Muscle layer of colon (tissue), 2 donors: Measurements from ENCODE around the gene ACO2.
"Not testable (repeated sequence)": the region's sequence is repeated elsewhere in the genome, so short reads cannot be mapped to it uniquely, and the experiment has no call there.

Source experiments
- H3K27ac ChIP-seq: one replicate; pipeline ENCODE4 v1.7.0; 2013; ENCODE audit warnings: low read depth, mild to moderate bottlenecking, low read length, moderate library complexity
- H3K27me3 ChIP-seq, 2 donors: one replicate each; pipeline ENCODE4 v1.7.0; 2013; ENCODE audit warnings: low read length in 2 of 2, mild to moderate bottlenecking in 2 of 2; ENCODE audit not compliant: insufficient read depth in 2 of 2, control insufficient read depth in 1 of 2
- H3K36me3 ChIP-seq: one replicate; pipeline ENCODE4 v1.7.0; 2013; ENCODE audit warnings: mild to moderate bottlenecking, low read length; ENCODE audit not compliant: insufficient read depth
- H3K4me1 ChIP-seq: one replicate; pipeline ENCODE4 v1.7.0; 2013; ENCODE audit warnings: mild to moderate bottlenecking, low read length; ENCODE audit not compliant: insufficient read depth
- H3K4me3 ChIP-seq, 2 donors: one replicate each; pipeline ENCODE4 v1.7.0; 2013; ENCODE audit warnings: low read length in 2 of 2, low read depth in 1 of 2, mild to moderate bottlenecking in 1 of 2, moderate library complexity in 1 of 2
- H3K9ac ChIP-seq: one replicate; pipeline ENCODE4 v1.7.0; 2013; ENCODE audit warnings: low read length
- H3K9me3 ChIP-seq: one replicate; pipeline ENCODE4 v1.7.0; 2013; ENCODE audit warnings: mild to moderate bottlenecking, low read length
- donor health status: abdominal sarcoma.
- donor health status: Adenocarcinoma of cecum.

ACO2 gene

GRCh38 chr22:41468381-41469217 is at the start of gene ACO2, which contains the start of gene PHF5A:
Gene ACO2, plus strand, starts transcription at chr22:41469117. Its CDS starts 30 bp downstream, at chr22:41469147.
Gene PHF5A, minus strand, starts transcription at chr22:41468692. Its CDS starts 39 bp downstream, at chr22:41468653.
- H3K9me3 ChIP-seq, result no peaks in the 10 kb centered on the region
- H3K4me3 ChIP-seq, result peak within 1 kb of the TSS; percentile 33 to 91
- H3K9ac ChIP-seq, result peak within 1 kb of the TSS; percentile 92
- peaks cover 47% of the 10 kb centered on the region for H3K36me3 ChIP-seq
- H3K27ac ChIP-seq, result peak within 1 kb of the TSS; percentile 96
- no peaks in the 10 kb centered on the region for H3K27me3 ChIP-seq
- peaks cover 27% of the 10 kb centered on the region for H3K4me1 ChIP-seq

- no peaks in the 10 kb centered on the region for H3K4me1 ChIP-seq
- H3K36me3 ChIP-seq, result peaks cover 21% of the 10 kb centered on the region
- no peaks in the 10 kb centered on the region for H3K9me3 ChIP-seq
- H3K4me3 ChIP-seq, result no peak overlapping the region
- H3K27ac ChIP-seq, result no peak overlapping the region
- no peaks in the 10 kb centered on the region for H3K27me3 ChIP-seq
- H3K9ac ChIP-seq, result no peak overlapping the region
These were observed 43.1 kb upstream of the ACO2 start for GRCh38 chr22:41425660-41426365.

GRCh38 chr22:41429232-41429950 is 39.5 kb upstream of the ACO2 start:
- Histone ChIP-seq H3K36me3 (peaks cover 42% of the 10 kb centered on the region), H3K27ac (no peak overlapping the region), H3K9ac (no peak overlapping the region)

GRCh38 chr22:41429951-41430332 is 39.0 kb upstream of the ACO2 start:
- Histone ChIP-seq H3K36me3 (peaks cover 42% of the 10 kb centered on the region), H3K9ac (no peak overlapping the region), H3K27ac (no peak overlapping the region), H3K27me3 (no peaks in the 10 kb centered on the region), H3K9me3 (no peaks in the 10 kb centered on the region), H3K4me1 (peaks cover 4% of the 10 kb centered on the region), H3K4me3 (no peak overlapping the region)

More at GRCh38 chr22:41429232-41429950, 39.5 kb upstream of the ACO2 start:
- no peaks in the 10 kb centered on the region for H3K27me3 ChIP-seq
- no peaks in the 10 kb centered on the region for H3K4me1 ChIP-seq
- no peaks in the 10 kb centered on the region for H3K9me3 ChIP-seq
- no peak overlapping the region for H3K4me3 ChIP-seq

- Histone ChIP-seq H3K4me3 (no peak overlapping the region), H3K27ac (no peak overlapping the region), H3K9ac (no peak overlapping the region), H3K4me1 (peaks cover 17% of the 10 kb centered on the region), H3K9me3 (no peaks in the 10 kb centered on the region), H3K27me3 (no peaks in the 10 kb centered on the region), H3K36me3 (peaks cover 55% of the 10 kb centered on the region)
These were observed 37.3 kb upstream of the ACO2 start for GRCh38 chr22:41431656-41432055.

- not testable (repeated sequence) for H3K9me3 ChIP-seq, H3K4me3 ChIP-seq, H3K27me3 ChIP-seq, H3K9ac ChIP-seq, H3K27ac ChIP-seq
- peaks cover 17% of the 10 kb centered on the region for H3K4me1 ChIP-seq
- H3K36me3 ChIP-seq, result peaks cover 55% of the 10 kb centered on the region
These were observed 35.4 kb upstream of the ACO2 start for GRCh38 chr22:41433480-41433879.

GRCh38 chr22:41434361-41435003 is 34.4 kb upstream of the ACO2 start:
- Histone ChIP-seq H3K36me3 (peaks cover 55% of the 10 kb centered on the region), H3K4me1 (peaks cover 25% of the 10 kb centered on the region)
- not testable (repeated sequence) for H3K27ac ChIP-seq, H3K27me3 ChIP-seq, H3K9ac ChIP-seq, H3K4me3 ChIP-seq, H3K9me3 ChIP-seq

GRCh38 chr22:41435560-41435959 is 33.4 kb upstream of the ACO2 start:
- Histone ChIP-seq H3K27me3 (no peaks in the 10 kb centered on the region), H3K4me3 (no peak overlapping the region), H3K4me1 (peaks cover 25% of the 10 kb centered on the region), H3K27ac (no peak overlapping the region), H3K9ac (no peak overlapping the region), H3K9me3 (no peaks in the 10 kb centered on the region), H3K36me3 (peaks cover 55% of the 10 kb centered on the region)

- H3K4me1 ChIP-seq, result peaks cover 28% of the 10 kb centered on the region
- no peak overlapping the region for H3K9ac ChIP-seq
These were observed 32.4 kb upstream of the ACO2 start for GRCh38 chr22:41436322-41437113.

GRCh38 chr22:41437198-41437597 is 31.7 kb upstream of the ACO2 start:
- peaks cover 50% of the 10 kb centered on the region for H3K36me3 ChIP-seq
- H3K27me3 ChIP-seq, result no peaks in the 10 kb centered on the region
- H3K27ac ChIP-seq, result no peak overlapping the region
- H3K9me3 ChIP-seq, result no peaks in the 10 kb centered on the region
- no peak overlapping the region for H3K4me3 ChIP-seq
- no peak overlapping the region for H3K9ac ChIP-seq
- peaks cover 32% of the 10 kb centered on the region for H3K4me1 ChIP-seq

More at GRCh38 chr22:41436322-41437113, 32.4 kb upstream of the ACO2 start:
- no peaks in the 10 kb centered on the region for H3K27me3 ChIP-seq
- H3K4me3 ChIP-seq, result no peak overlapping the region
- H3K27ac ChIP-seq, result no peak overlapping the region
- no peaks in the 10 kb centered on the region for H3K9me3 ChIP-seq
- peaks cover 55% of the 10 kb centered on the region for H3K36me3 ChIP-seq
